SK-N-SH treated with all-trans-retinoic acid at 6 μM for 48 hours (cell line): ENCODE measurements around the gene MUC2.

Experiments
- ATAC-seq: fragments of 200-7000 bp; cut with Tn5 transposase; 3 replicates; pipeline ENCODE4 v1.9.1; 2020; ENCODE audit warnings: mild to moderate bottlenecking, moderate library complexity
- BACH2 ChIP-seq: fragments of 250-450 bp; sonication (Bioruptor Pico); IDR thresholded peaks from 2 replicates; pipeline ENCODE4 v1.9.0; 2021; ENCODE audit warnings: mild to moderate bottlenecking, borderline replicate concordance
- CSDC2 ChIP-seq: fragments of 250-450 bp; sonication (Bioruptor Pico); IDR thresholded peaks from 2 replicates; pipeline ENCODE4 v1.5.0; 2020; ENCODE audit warnings: mild to moderate bottlenecking, moderate library complexity
- ESRRG ChIP-seq: fragments of 250-450 bp; sonication (Bioruptor Pico); IDR thresholded peaks from 2 replicates; pipeline ENCODE4 v1.6.1; 2021; ENCODE audit warnings: mild to moderate bottlenecking
- GLIS3 ChIP-seq: fragments of 250-450 bp; sonication (Bioruptor Pico); IDR thresholded peaks from 2 replicates; pipeline ENCODE4 v1.5.0; 2020; ENCODE audit warnings: mild to moderate bottlenecking, moderate library complexity
- ISL1 ChIP-seq: fragments of 250-450 bp; sonication (Bioruptor Pico); IDR thresholded peaks from 2 replicates; pipeline ENCODE4 v2.1.2; 2022; ENCODE audit warnings: mild to moderate bottlenecking, moderate library complexity
- OSR1 ChIP-seq: fragments of 250-450 bp; sonication (Bioruptor Pico); IDR thresholded peaks from 2 replicates; pipeline ENCODE4 v1.8.0; 2022; ENCODE audit warnings: moderate library complexity, mild to moderate bottlenecking, inconsistent platforms
- PPARA ChIP-seq: fragments of 250-450 bp; sonication (Bioruptor Pico); IDR thresholded peaks from 2 replicates; pipeline ENCODE4 v1.5.0; 2020; ENCODE audit warnings: mild to moderate bottlenecking, borderline replicate concordance
- RARB ChIP-seq: fragments of 250-450 bp; sonication (Bioruptor Pico); IDR thresholded peaks from 2 replicates; pipeline ENCODE4 v1.8.0; 2021; ENCODE audit warnings: mild to moderate bottlenecking, moderate library complexity
- SNAI2 ChIP-seq: fragments of 250-450 bp; sonication (Bioruptor Pico); IDR thresholded peaks from 2 replicates; pipeline ENCODE4 v1.5.0; 2020; ENCODE audit warnings: mild to moderate bottlenecking, moderate library complexity
- TCF4 ChIP-seq: fragments of 250-450 bp; sonication (Bioruptor Pico); IDR thresholded peaks from 2 replicates; pipeline ENCODE4 v1.8.0; 2021; ENCODE audit warnings: mild to moderate bottlenecking, moderate library complexity, borderline replicate concordance
- TOX ChIP-seq: fragments of 250-450 bp; sonication (Bioruptor Pico); IDR thresholded peaks from 2 replicates; pipeline ENCODE4 v1.8.0; 2021; ENCODE audit warnings: mild to moderate bottlenecking, moderate library complexity, borderline replicate concordance
- ZC3H10 ChIP-seq: fragments of 250-450 bp; sonication (Bioruptor Pico); IDR thresholded peaks from 2 replicates; pipeline ENCODE4 v1.5.1; 2021; ENCODE audit warnings: mild to moderate bottlenecking, moderate library complexity
- ZFP3 ChIP-seq: fragments of 250-450 bp; sonication (Bioruptor Pico); IDR thresholded peaks from 2 replicates; pipeline ENCODE4 v1.5.0; 2020; ENCODE audit warnings: mild to moderate bottlenecking, moderate library complexity
- ZFP30 ChIP-seq: fragments of 450-650 bp; formaldehyde crosslinking; IDR thresholded peaks from 2 replicates; pipeline ENCODE4 v1.5.0; 2022; ENCODE audit warnings: mild to moderate bottlenecking, moderate library complexity
- ZNF565 ChIP-seq: fragments of 450-650 bp; formaldehyde crosslinking; conservative IDR thresholded peaks from 2 replicates; pipeline ENCODE4 v1.5.0; 2020; ENCODE audit warnings: low read depth, mild to moderate bottlenecking, moderate library complexity
- ZNF70 ChIP-seq: fragments of 450-650 bp; formaldehyde crosslinking; IDR thresholded peaks from 2 replicates; pipeline ENCODE4 v1.5.0; 2020; ENCODE audit warnings: mild to moderate bottlenecking, moderate library complexity
- ZNF8 ChIP-seq: fragments of 450-650 bp; formaldehyde crosslinking; IDR thresholded peaks from 2 replicates; pipeline ENCODE4 v1.5.0; 2020; ENCODE audit warnings: mild to moderate bottlenecking, moderate library complexity
- TF ChIP-seq, protein P1 (sequence below): fragments of 250-450 bp; sonication (Bioruptor Pico); IDR thresholded peaks from 2 replicates; pipeline ENCODE4 v1.5.1; 2020; ENCODE audit warnings: low read depth, mild to moderate bottlenecking, moderate library complexity
- TF ChIP-seq, protein P2 (sequence below): fragments of 250-450 bp; sonication (Bioruptor Pico); IDR thresholded peaks from 2 replicates; pipeline ENCODE4 v1.8.0; 2021; ENCODE audit warnings: low read depth, mild to moderate bottlenecking, moderate library complexity, borderline replicate concordance
- TF ChIP-seq, protein P3 (sequence below): fragments of 250-450 bp; sonication (Bioruptor Pico); IDR thresholded peaks from 2 replicates; pipeline ENCODE4 v1.8.0; 2020; ENCODE audit warnings: mild to moderate bottlenecking, moderate library complexity, borderline replicate concordance
- TF ChIP-seq, protein P4 (sequence below): fragments of 250-450 bp; sonication (Bioruptor Pico); IDR thresholded peaks from 2 replicates; pipeline ENCODE4 v1.5.1; 2021; ENCODE audit warnings: mild to moderate bottlenecking, moderate library complexity
- TF ChIP-seq, protein P5 (sequence below): fragments of 250-450 bp; sonication (Bioruptor Pico); IDR thresholded peaks from 2 replicates; pipeline ENCODE4 v1.5.0; 2020; ENCODE audit warnings: mild to moderate bottlenecking, moderate library complexity

The MUC2 gene

DNA sequence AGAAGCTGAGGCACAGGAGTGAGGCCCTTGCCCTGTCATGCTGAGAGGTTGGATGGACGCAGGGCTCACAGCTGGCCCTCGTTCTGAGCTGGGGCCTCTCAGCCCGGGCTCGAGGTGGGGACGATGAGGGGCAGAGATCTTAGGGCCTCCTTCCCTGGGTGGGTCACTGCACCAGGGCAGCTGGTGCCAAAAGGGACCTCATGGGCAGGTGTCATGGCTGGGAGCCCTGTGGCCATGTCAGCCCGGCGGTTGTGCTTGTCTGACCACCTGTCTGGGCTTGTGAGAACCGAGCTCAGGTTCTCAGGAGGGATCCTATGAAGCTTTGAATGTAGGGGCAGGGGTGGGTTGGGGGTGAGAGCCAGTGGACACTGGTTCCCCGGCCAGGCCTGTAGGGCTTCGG is 36.3 kb upstream of the MUC2 start:
- no peak for TF ChIP-seq TOX (CRISPR knock-in tag)
- no peak for TF ChIP-seq ISL1
- no peak for TF ChIP-seq CSDC2 (CRISPR knock-in tag)
- no peak for TF ChIP-seq ZNF565
- TF ChIP-seq, protein P1, sequence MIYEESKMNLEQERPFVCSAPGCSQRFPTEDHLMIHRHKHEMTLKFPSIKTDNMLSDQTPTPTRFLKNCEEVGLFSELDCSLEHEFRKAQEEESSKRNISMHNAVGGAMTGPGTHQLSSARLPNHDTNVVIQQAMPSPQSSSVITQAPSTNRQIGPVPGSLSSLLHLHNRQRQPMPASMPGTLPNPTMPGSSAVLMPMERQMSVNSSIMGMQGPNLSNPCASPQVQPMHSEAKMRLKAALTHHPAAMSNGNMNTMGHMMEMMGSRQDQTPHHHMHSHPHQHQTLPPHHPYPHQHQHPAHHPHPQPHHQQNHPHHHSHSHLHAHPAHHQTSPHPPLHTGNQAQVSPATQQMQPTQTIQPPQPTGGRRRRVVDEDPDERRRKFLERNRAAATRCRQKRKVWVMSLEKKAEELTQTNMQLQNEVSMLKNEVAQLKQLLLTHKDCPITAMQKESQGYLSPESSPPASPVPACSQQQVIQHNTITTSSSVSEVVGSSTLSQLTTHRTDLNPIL (CRISPR knock-in tag): no peak
- TF ChIP-seq PPARA: no peak
- TF ChIP-seq, protein P2, sequence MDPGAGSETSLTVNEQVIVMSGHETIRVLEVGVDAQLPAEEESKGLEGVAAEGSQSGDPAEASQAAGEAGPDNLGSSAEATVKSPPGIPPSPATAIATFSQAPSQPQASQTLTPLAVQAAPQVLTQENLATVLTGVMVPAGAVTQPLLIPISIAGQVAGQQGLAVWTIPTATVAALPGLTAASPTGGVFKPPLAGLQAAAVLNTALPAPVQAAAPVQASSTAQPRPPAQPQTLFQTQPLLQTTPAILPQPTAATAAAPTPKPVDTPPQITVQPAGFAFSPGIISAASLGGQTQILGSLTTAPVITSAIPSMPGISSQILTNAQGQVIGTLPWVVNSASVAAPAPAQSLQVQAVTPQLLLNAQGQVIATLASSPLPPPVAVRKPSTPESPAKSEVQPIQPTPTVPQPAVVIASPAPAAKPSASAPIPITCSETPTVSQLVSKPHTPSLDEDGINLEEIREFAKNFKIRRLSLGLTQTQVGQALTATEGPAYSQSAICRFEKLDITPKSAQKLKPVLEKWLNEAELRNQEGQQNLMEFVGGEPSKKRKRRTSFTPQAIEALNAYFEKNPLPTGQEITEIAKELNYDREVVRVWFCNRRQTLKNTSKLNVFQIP (CRISPR knock-in tag): no peak
- TF ChIP-seq ZNF8 (CRISPR knock-in tag): no peak
- no peak for TF ChIP-seq SNAI2 (CRISPR knock-in tag)
- TF ChIP-seq, protein P3, sequence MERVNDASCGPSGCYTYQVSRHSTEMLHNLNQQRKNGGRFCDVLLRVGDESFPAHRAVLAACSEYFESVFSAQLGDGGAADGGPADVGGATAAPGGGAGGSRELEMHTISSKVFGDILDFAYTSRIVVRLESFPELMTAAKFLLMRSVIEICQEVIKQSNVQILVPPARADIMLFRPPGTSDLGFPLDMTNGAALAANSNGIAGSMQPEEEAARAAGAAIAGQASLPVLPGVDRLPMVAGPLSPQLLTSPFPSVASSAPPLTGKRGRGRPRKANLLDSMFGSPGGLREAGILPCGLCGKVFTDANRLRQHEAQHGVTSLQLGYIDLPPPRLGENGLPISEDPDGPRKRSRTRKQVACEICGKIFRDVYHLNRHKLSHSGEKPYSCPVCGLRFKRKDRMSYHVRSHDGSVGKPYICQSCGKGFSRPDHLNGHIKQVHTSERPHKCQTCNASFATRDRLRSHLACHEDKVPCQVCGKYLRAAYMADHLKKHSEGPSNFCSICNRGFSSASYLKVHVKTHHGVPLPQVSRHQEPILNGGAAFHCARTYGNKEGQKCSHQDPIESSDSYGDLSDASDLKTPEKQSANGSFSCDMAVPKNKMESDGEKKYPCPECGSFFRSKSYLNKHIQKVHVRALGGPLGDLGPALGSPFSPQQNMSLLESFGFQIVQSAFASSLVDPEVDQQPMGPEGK: no peak
- TF ChIP-seq RARB (CRISPR knock-in tag): no peak
- TF ChIP-seq ESRRG (CRISPR knock-in tag): no peak
- no peak for TF ChIP-seq OSR1 (CRISPR knock-in tag)
- TF ChIP-seq, all 23 proteins: peak for 0
- no peak for ATAC-seq

DNA sequence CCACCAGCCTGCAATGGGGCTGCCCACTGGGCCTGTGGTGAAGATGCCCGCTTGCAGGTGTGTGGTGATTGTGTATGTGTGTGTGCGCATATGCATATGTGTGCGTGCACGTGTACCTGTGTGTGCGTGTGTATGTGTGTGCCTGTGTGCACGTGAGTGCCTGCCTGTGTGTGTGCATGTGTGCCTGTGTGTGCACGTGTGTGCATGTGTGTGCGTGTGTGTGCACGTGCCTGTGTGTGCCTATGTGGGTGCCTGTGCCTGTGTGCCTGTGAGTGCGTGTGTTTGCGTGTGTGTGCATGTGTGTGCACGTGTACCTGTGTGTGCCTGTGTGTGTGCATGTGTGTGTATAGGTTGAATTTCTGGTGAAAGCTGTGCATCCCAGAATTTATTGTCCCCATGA is 35.8 kb upstream of the MUC2 start:
- TF ChIP-seq ZFP3 (CRISPR knock-in tag): no peak
- TF ChIP-seq TOX (CRISPR knock-in tag): no peak
- TF ChIP-seq GLIS3 (CRISPR knock-in tag): no peak
- no peak for TF ChIP-seq ZC3H10 (CRISPR knock-in tag)
- TF ChIP-seq RARB (CRISPR knock-in tag): no peak
- TF ChIP-seq TCF4 (CRISPR knock-in tag): no peak
- TF ChIP-seq ESRRG (CRISPR knock-in tag): no peak
- TF ChIP-seq BACH2 (CRISPR knock-in tag): no peak
- TF ChIP-seq, protein P3: no peak
- no peak for TF ChIP-seq ISL1
- TF ChIP-seq, protein P1 (CRISPR knock-in tag): no peak
- no peak for TF ChIP-seq ZNF70
- TF ChIP-seq, protein P4, sequence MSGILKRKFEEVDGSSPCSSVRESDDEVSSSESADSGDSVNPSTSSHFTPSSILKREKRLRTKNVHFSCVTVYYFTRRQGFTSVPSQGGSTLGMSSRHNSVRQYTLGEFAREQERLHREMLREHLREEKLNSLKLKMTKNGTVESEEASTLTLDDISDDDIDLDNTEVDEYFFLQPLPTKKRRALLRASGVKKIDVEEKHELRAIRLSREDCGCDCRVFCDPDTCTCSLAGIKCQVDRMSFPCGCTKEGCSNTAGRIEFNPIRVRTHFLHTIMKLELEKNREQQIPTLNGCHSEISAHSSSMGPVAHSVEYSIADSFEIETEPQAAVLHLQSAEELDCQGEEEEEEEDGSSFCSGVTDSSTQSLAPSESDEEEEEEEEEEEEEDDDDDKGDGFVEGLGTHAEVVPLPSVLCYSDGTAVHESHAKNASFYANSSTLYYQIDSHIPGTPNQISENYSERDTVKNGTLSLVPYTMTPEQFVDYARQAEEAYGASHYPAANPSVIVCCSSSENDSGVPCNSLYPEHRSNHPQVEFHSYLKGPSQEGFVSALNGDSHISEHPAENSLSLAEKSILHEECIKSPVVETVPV: no peak
- no peak for TF ChIP-seq ZNF8 (CRISPR knock-in tag)
- TF ChIP-seq, protein P2 (CRISPR knock-in tag): no peak
- TF ChIP-seq ZFP30 (CRISPR knock-in tag): no peak
- TF ChIP-seq, protein P5, sequence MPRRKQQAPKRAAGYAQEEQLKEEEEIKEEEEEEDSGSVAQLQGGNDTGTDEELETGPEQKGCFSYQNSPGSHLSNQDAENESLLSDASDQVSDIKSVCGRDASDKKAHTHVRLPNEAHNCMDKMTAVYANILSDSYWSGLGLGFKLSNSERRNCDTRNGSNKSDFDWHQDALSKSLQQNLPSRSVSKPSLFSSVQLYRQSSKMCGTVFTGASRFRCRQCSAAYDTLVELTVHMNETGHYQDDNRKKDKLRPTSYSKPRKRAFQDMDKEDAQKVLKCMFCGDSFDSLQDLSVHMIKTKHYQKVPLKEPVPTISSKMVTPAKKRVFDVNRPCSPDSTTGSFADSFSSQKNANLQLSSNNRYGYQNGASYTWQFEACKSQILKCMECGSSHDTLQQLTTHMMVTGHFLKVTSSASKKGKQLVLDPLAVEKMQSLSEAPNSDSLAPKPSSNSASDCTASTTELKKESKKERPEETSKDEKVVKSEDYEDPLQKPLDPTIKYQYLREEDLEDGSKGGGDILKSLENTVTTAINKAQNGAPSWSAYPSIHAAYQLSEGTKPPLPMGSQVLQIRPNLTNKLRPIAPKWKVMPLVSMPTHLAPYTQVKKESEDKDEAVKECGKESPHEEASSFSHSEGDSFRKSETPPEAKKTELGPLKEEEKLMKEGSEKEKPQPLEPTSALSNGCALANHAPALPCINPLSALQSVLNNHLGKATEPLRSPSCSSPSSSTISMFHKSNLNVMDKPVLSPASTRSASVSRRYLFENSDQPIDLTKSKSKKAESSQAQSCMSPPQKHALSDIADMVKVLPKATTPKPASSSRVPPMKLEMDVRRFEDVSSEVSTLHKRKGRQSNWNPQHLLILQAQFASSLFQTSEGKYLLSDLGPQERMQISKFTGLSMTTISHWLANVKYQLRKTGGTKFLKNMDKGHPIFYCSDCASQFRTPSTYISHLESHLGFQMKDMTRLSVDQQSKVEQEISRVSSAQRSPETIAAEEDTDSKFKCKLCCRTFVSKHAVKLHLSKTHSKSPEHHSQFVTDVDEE (CRISPR knock-in tag): no peak
- TF ChIP-seq ZNF565: no peak
- no peak for TF ChIP-seq OSR1 (CRISPR knock-in tag)
- TF ChIP-seq CSDC2 (CRISPR knock-in tag): no peak
- no peak for ATAC-seq
